GM21717 (cell line): ENCODE data around the gene TMEM140.
"Not testable (repeated sequence)": the region's sequence is repeated elsewhere in the genome, so short reads cannot be mapped to it uniquely, and the experiment has no call there.

ENCODE experiments used
- ATAC-seq: cut with Tn5 transposase; IDR thresholded peaks from one replicate; pipeline ENCODE4 v1.9.1; 2021; ENCODE audit warnings: mild to moderate bottlenecking, moderate library complexity; ENCODE audit not compliant: unreplicated experiment

Gene TMEM140

GRCh38 chr7:135171581-135172291 is 23.9 kb downstream of the TMEM140 start:
- ATAC-seq, result not testable (repeated sequence)

GRCh38 chr7:135173916-135174315 is 26.0 kb downstream of the TMEM140 start:
- ATAC-seq, result not testable (repeated sequence)

GRCh38 chr7:135174941-135175340 is 27.1 kb downstream of the TMEM140 start:
- ATAC-seq, result no peak

GRCh38 chr7:135175931-135176330 is 28.1 kb downstream of the TMEM140 start:
- ATAC-seq, result no peak

GRCh38 chr7:135177028-135177696 is 29.3 kb downstream of the TMEM140 start:
- no peak for ATAC-seq

GRCh38 chr7:135178364-135178763 is 30.5 kb downstream of the TMEM140 start:
- ATAC-seq, result no peak

GRCh38 chr7:135179321-135179925 is 31.6 kb downstream of the TMEM140 start:
- ATAC-seq, result no peak

GRCh38 chr7:135180122-135180521 is 32.2 kb downstream of the TMEM140 start:
- no peak for ATAC-seq

GRCh38 chr7:135181261-135181928 is 33.5 kb downstream of the TMEM140 start:
- no peak for ATAC-seq

GRCh38 chr7:135181929-135182678 is 34.2 kb downstream of the TMEM140 start:
- ATAC-seq, result no peak

- ATAC-seq, result no peak
Measured at GRCh38 chr7:135183478-135183877, 35.6 kb downstream of the TMEM140 start.

GRCh38 chr7:135184254-135184841 is 36.5 kb downstream of the TMEM140 start:
- no peak for ATAC-seq

- no peak for ATAC-seq
Measured at GRCh38 chr7:135185471-135186260, 37.8 kb downstream of the TMEM140 start.

- no peak for ATAC-seq
Measured at GRCh38 chr7:135186261-135186540, 38.3 kb downstream of the TMEM140 start.

GRCh38 chr7:135186841-135187253 is 39.0 kb downstream of the TMEM140 start:
- no peak for ATAC-seq

GRCh38 chr7:135188298-135188984 is 40.6 kb downstream of the TMEM140 start:
- ATAC-seq, result peak; percentile 54

- ATAC-seq, result no peak
Measured at GRCh38 chr7:135189221-135189662, 41.4 kb downstream of the TMEM140 start.

GRCh38 chr7:135189961-135190360 is 42.1 kb downstream of the TMEM140 start:
- no peak for ATAC-seq

GRCh38 chr7:135190703-135191102 is 42.8 kb downstream of the TMEM140 start:
- ATAC-seq, result no peak
